ENCODE results near the gene PLPPR3. TPM values are rescaled to one million over a fixed set of nuclear protein-coding genes. Genes with fewer than 3 reads are reported as not detected.

PLPPR3 gene
- total RNA-seq, 1 experiment from 2014 or later: 57.9 TPM

GRCh38 chr19:788983-789700 lies 32.6 kb downstream of the PLPPR3 start:
- H3K9me3 Mint-ChIP-seq: no peaks in the 10 kb centered on the region
- Histone ChIP-seq H2AK5ac (ENCODE audit: insufficient read length, low read length) (no peak overlapping the region), H3K4me2 (ENCODE audit: insufficient read depth, insufficient read length, low read length) (peak overlapping the region; percentile 0), H2BK120ac (ENCODE audit: low read depth, low read length, poor library complexity, severe bottlenecking) (no peak overlapping the region), H3K4me1 (ENCODE audit: insufficient read depth, low read length) (no peaks in the 10 kb centered on the region; the same call in 1 of the 2 replicates), H3K9me3 (ENCODE audit: control insufficient read depth, low read depth, low read length) (no peaks in the 10 kb centered on the region), H4K20me1 (ENCODE audit: control insufficient read depth, insufficient read depth, insufficient read length) (no peaks in the 10 kb centered on the region), H3K23ac (ENCODE audit: insufficient read length, low read depth, low read length) (no peak overlapping the region), H4K91ac (ENCODE audit: insufficient read length, low read depth, low read length) (no peak overlapping the region), H3T11ph (ENCODE audit: low read length) (no peak overlapping the region), H3K9ac (ENCODE audit: extremely low read depth, insufficient read length, low read length) (no peak overlapping the region), H3K23me2 (ENCODE audit: insufficient read length, low read depth, low read length, poor library complexity, severe bottlenecking) (no peaks in the 10 kb centered on the region), H3K14ac (ENCODE audit: insufficient read depth, low read length) (no peak overlapping the region), H4K5ac (ENCODE audit: insufficient read length, low read depth, low read length) (no peak overlapping the region), H3K79me1 (ENCODE audit: insufficient read depth, low read depth, low read length, poor library complexity, severe bottlenecking) (no peaks in the 10 kb centered on the region), H2BK5ac (ENCODE audit: insufficient read length, low read length) (no peak overlapping the region), H3K27me3 (ENCODE audit: insufficient read depth, low read length) (no peaks in the 10 kb centered on the region), H2AFZ (ENCODE audit: low read length) (no peak overlapping the region), H4K8ac (replicated peaks; ENCODE audit: insufficient read length, low read depth, low read length) (no peak overlapping the region), H3K79me2 (ENCODE audit: insufficient read depth, low read length) (no peaks in the 10 kb centered on the region), H2BK12ac (ENCODE audit: insufficient read length, low read depth, low read length) (no peak overlapping the region), H3K27ac (ENCODE audit: insufficient read length, low read depth, low read length) (no peak overlapping the region), H2BK20ac (ENCODE audit: low read depth, low read length, poor library complexity, severe bottlenecking) (no peak overlapping the region), H3K18ac (ENCODE audit: insufficient read length, low read depth, low read length) (peak overlapping the region; percentile 36), H3K4ac (ENCODE audit: low read depth, low read length) (no peak overlapping the region), H3K56ac (ENCODE audit: insufficient read length, low read depth, low read length) (no peak overlapping the region), H2BK15ac (ENCODE audit: low read depth, low read length) (no peak overlapping the region)
- H3K4me1 Mint-ChIP-seq: peaks cover 23 to 38% of the 10 kb centered on the region in 2 experiments
- whole genome bisulfite sequencing (ENCODE audit: extremely low coverage, insufficient read length, low lambda C conversion rate): no CpG with 5 or more reads among the region's 33 CpGs
- H3K27me3 Mint-ChIP-seq (ENCODE audit: low read depth): no peaks in the 10 kb centered on the region
- peak overlapping the region in 1 of 2 experiments; percentile 28; a peak in 4 of 5 replicates for H3K4me3 Mint-ChIP-seq
- peak; percentile 72 for DNase-seq
- H3K36me3 Mint-ChIP-seq (ENCODE audit: insufficient read depth in 1 of 3, low read depth in 3 of 3): peaks cover 0 to 7% (median 4%) of the 10 kb centered on the region in 3 experiments; a peak in 3 of 7 replicates
- H3K27ac Mint-ChIP-seq: peak overlapping the region; percentile 94 to 96 (median 94)
- no peak; the same call in 2 of the 3 replicates for TF ChIP-seq CTCF (conservative IDR thresholded peaks at IDR 0.05)

All from H9 (cell line).